Measurements from ENCODE around the gene UBQLN3.
A peak's percentile ranks its signal among the peaks of the same experiment; 100 is the strongest.

Gene UBQLN3

GRCh38 chr11:5509803-5510202 lies at the start of gene UBQLN3:
TSS of gene UBQLN3 (minus strand) at chr11:5509957. CDS start at chr11:5509558, 399 bp downstream.
- no peak within 1 kb of the TSS for H3K4me3 ChIP-seq (replicated peaks; ENCODE audit: low read depth, low read length)
- no peak for DNase-seq (ENCODE audit: low read depth)
- TF ChIP-seq CTCF (IDR thresholded peaks at IDR 0.05; ENCODE audit: low read length, missing control alignments), result no peak

- no peak overlapping the region for H3K4me3 ChIP-seq (replicated peaks; ENCODE audit: low read depth, low read length)
- no peak for DNase-seq (ENCODE audit: low read depth)
- TF ChIP-seq CTCF (IDR thresholded peaks at IDR 0.05; ENCODE audit: low read length, missing control alignments), result no peak
These were observed 48.0 kb upstream of the UBQLN3 start for GRCh38 chr11:5557751-5558150.

GRCh38 chr11:5556596-5557188 lies 46.9 kb upstream of the UBQLN3 start:
- no peak overlapping the region for H3K4me3 ChIP-seq (replicated peaks; ENCODE audit: low read depth, low read length)
- DNase-seq (ENCODE audit: low read depth), result no peak
- no peak for TF ChIP-seq CTCF (IDR thresholded peaks at IDR 0.05; ENCODE audit: low read length, missing control alignments)

GRCh38 chr11:5553343-5553742 lies 43.6 kb upstream of the UBQLN3 start:
- no peak overlapping the region for H3K4me3 ChIP-seq (replicated peaks; ENCODE audit: low read depth, low read length)
- no peak for DNase-seq (ENCODE audit: low read depth)
- peak; percentile 1 for TF ChIP-seq CTCF (IDR thresholded peaks at IDR 0.05; ENCODE audit: low read length, missing control alignments)

- no peak overlapping the region for H3K4me3 ChIP-seq (replicated peaks; ENCODE audit: low read depth, low read length)
- DNase-seq (ENCODE audit: low read depth), result peak; percentile 46
- TF ChIP-seq CTCF (IDR thresholded peaks at IDR 0.05; ENCODE audit: low read length, missing control alignments), result no peak
These were observed 40.8 kb upstream of the UBQLN3 start for GRCh38 chr11:5550440-5551095.

- no peak within 1 kb of the TSS for H3K4me3 ChIP-seq (replicated peaks; ENCODE audit: low read depth, low read length)
- no peak for TF ChIP-seq CTCF (IDR thresholded peaks at IDR 0.05; ENCODE audit: low read length, missing control alignments)
- no peak for DNase-seq (ENCODE audit: low read depth)
These were observed 38.7 kb upstream of the UBQLN3 start, which contains the start of gene OR52H1 for GRCh38 chr11:5548440-5548839. TSS of gene OR52H1 (minus strand) at chr11:5548540. CDS start at chr11:5545505, 3,035 bp downstream.

- no peak for DNase-seq (ENCODE audit: low read depth)
- no peak overlapping the region for H3K4me3 ChIP-seq (replicated peaks; ENCODE audit: low read depth, low read length)
These were observed 38.2 kb upstream of the UBQLN3 start for GRCh38 chr11:5547982-5548381.

More at GRCh38 chr11:5547982-5548381, 38.2 kb upstream of the UBQLN3 start:
- no peak for TF ChIP-seq CTCF (IDR thresholded peaks at IDR 0.05; ENCODE audit: low read length, missing control alignments)
